KMS-11 (cell line): ENCODE results near the gene TM9SF4.

Experiments
- H2AFZ ChIP-seq: fragments of 200-600 bp; sonication (generic); 2 replicates; pipeline ENCODE4 v1.6.1; 2016; ENCODE audit warnings: antibody characterized with exemption, mixed run types, low read depth
- H3K27ac ChIP-seq: fragments of 200-600 bp; sonication (generic); 2 replicates; pipeline ENCODE4 v1.6.1; 2016; ENCODE audit warnings: mild to moderate bottlenecking, mixed run types
- H3K27me3 ChIP-seq: fragments of 200-600 bp; sonication (generic); 2 replicates; pipeline ENCODE4 v1.6.1; 2017; ENCODE audit warnings: mild to moderate bottlenecking, low read depth, mixed run types, moderate library complexity; ENCODE audit not compliant: insufficient read depth
- H3K36me3 ChIP-seq: fragments of 200-600 bp; sonication (generic); 2 replicates; pipeline ENCODE4 v1.6.1; 2017; ENCODE audit warnings: mild to moderate bottlenecking, mixed run types; ENCODE audit not compliant: insufficient read depth
- H3K4me1 ChIP-seq: fragments of 200-600 bp; sonication (generic); 2 replicates; pipeline ENCODE4 v1.6.1; 2016; ENCODE audit warnings: mild to moderate bottlenecking, low read depth, mixed run types; ENCODE audit not compliant: poor library complexity, severe bottlenecking
- H3K4me2 ChIP-seq: fragments of 200-600 bp; sonication (generic); 2 replicates; pipeline ENCODE4 v1.7.0; 2016; ENCODE audit warnings: mild to moderate bottlenecking, mixed run types
- H3K4me3 ChIP-seq: fragments of 200-600 bp; sonication (generic); IDR thresholded peaks from 2 replicates; pipeline ENCODE4 v1.6.1; 2017; ENCODE audit warnings: low read depth, low read length, mixed read lengths; ENCODE audit not compliant: insufficient read depth
- H3K79me2 ChIP-seq: fragments of 200-600 bp; sonication (generic); 2 replicates; pipeline ENCODE4 v1.6.1; 2016; ENCODE audit warnings: low read depth, mixed run types; ENCODE audit not compliant: insufficient read depth
- H3K9ac ChIP-seq: fragments of 200-600 bp; sonication (generic); 2 replicates; pipeline ENCODE4 v1.6.1; 2016; ENCODE audit warnings: mild to moderate bottlenecking, mixed run types
- H4K20me1 ChIP-seq: fragments of 200-600 bp; sonication (generic); 2 replicates; pipeline ENCODE4 v1.6.1; 2016; ENCODE audit warnings: mild to moderate bottlenecking, mixed run types; ENCODE audit not compliant: insufficient read depth
- CTCF ChIP-seq: fragments of 200-600 bp; sonication (generic); conservative IDR thresholded peaks from 2 replicates; pipeline ENCODE4 v1.6.1; 2017; ENCODE audit warnings: low read depth, mild to moderate bottlenecking, antibody characterized with exemption, low read length, moderate library complexity, mixed read lengths

TM9SF4 gene

GRCh38 chr20:32126919-32127318 lies 17.4 kb downstream of the TM9SF4 start:
- Histone ChIP-seq H3K27me3 (no peaks in the 10 kb centered on the region), H3K4me3 (no peak overlapping the region), H2AFZ (no peak overlapping the region), H3K4me2 (no peak overlapping the region), H3K79me2 (peaks cover 35% of the 10 kb centered on the region; the same call in 1 of the 2 replicates), H4K20me1 (no peaks in the 10 kb centered on the region), H3K27ac (no peak overlapping the region), H3K9ac (no peak overlapping the region), H3K36me3 (no peaks in the 10 kb centered on the region; the same call in 1 of the 2 replicates), H3K4me1 (peaks cover 11% of the 10 kb centered on the region)
- no peak for TF ChIP-seq CTCF

- H3K27ac ChIP-seq: no peak overlapping the region
- H3K9ac ChIP-seq: no peak overlapping the region
- no peaks in the 10 kb centered on the region for H4K20me1 ChIP-seq
- H2AFZ ChIP-seq: no peak overlapping the region
- peaks cover 35% of the 10 kb centered on the region; the same call in 1 of the 2 replicates for H3K79me2 ChIP-seq
- H3K36me3 ChIP-seq: no peaks in the 10 kb centered on the region; the same call in 1 of the 2 replicates
- TF ChIP-seq CTCF: no peak
- no peak overlapping the region for H3K4me2 ChIP-seq
- H3K27me3 ChIP-seq: no peaks in the 10 kb centered on the region
- H3K4me1 ChIP-seq: peaks cover 15% of the 10 kb centered on the region
- no peak overlapping the region for H3K4me3 ChIP-seq
Measured at GRCh38 chr20:32127347-32127746, 17.8 kb downstream of the TM9SF4 start.

GRCh38 chr20:32128167-32128566 lies 18.7 kb downstream of the TM9SF4 start:
- no peak for TF ChIP-seq CTCF
- H2AFZ ChIP-seq: no peak overlapping the region
- no peak overlapping the region for H3K4me3 ChIP-seq
- no peak overlapping the region for H3K9ac ChIP-seq
- H3K27ac ChIP-seq: no peak overlapping the region
- no peaks in the 10 kb centered on the region; the same call in 1 of the 2 replicates for H3K36me3 ChIP-seq
- H3K4me1 ChIP-seq: peaks cover 23% of the 10 kb centered on the region
- no peaks in the 10 kb centered on the region for H4K20me1 ChIP-seq
- H3K79me2 ChIP-seq: peaks cover 35% of the 10 kb centered on the region; the same call in 1 of the 2 replicates
- H3K27me3 ChIP-seq: no peaks in the 10 kb centered on the region
- H3K4me2 ChIP-seq: no peak overlapping the region

GRCh38 chr20:32129863-32130262 lies 20.3 kb downstream of the TM9SF4 start:
- Histone ChIP-seq H3K79me2 (peaks cover 30% of the 10 kb centered on the region; the same call in 1 of the 2 replicates), H4K20me1 (no peaks in the 10 kb centered on the region), H3K9ac (no peak overlapping the region), H3K4me3 (no peak overlapping the region), H3K4me2 (no peak overlapping the region), H3K4me1 (peaks cover 22% of the 10 kb centered on the region), H3K36me3 (no peaks in the 10 kb centered on the region; the same call in 1 of the 2 replicates), H3K27me3 (no peaks in the 10 kb centered on the region), H2AFZ (no peak overlapping the region), H3K27ac (no peak overlapping the region)
- no peak for TF ChIP-seq CTCF
